ENCODE measurements around the gene STXBP6.

DNA sequence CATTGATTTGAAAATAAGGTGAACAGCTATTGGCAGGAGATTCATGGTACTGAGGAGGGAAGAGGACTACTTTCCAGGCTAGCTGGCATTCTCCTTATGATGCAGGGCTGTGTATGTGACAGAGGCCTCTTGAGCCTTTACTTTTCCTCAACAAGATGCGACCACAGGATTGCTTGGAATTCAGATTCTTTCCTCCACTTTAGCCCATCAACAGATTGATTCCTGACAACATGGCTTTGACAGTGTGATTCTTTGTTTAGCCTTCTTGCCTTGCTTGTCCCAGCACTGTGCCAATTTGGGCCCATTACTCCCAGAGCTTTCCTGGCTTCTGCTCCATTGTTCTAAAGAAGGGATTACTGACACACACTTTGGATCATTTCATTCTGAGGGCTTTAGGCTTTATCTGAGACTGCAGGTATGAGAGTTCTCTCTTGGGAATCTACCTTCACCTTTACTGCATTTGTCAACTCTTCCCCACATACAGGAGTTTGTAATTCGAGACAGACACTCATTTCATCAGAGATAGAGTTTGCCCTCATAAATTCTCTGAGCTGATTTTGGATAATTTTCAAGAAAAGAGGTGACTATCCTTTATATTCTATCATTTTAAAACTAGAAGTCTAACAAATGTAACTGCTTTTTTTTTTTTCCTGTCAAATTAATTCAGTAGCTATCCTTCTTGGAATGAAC lies 209.6 kb downstream of the STXBP6 start:
- TF ChIP-seq POLR2AphosphoS5 (IDR thresholded peaks at IDR 0.05; ENCODE audit: low read depth) (no peak), GABPA (IDR thresholded peaks at IDR 0.05; ENCODE audit: low read depth) (no peak), REST (IDR thresholded peaks at IDR 0.05; ENCODE audit: insufficient replicate concordance, low read depth) (no peak)
- TF ChIP-seq, protein P1, sequence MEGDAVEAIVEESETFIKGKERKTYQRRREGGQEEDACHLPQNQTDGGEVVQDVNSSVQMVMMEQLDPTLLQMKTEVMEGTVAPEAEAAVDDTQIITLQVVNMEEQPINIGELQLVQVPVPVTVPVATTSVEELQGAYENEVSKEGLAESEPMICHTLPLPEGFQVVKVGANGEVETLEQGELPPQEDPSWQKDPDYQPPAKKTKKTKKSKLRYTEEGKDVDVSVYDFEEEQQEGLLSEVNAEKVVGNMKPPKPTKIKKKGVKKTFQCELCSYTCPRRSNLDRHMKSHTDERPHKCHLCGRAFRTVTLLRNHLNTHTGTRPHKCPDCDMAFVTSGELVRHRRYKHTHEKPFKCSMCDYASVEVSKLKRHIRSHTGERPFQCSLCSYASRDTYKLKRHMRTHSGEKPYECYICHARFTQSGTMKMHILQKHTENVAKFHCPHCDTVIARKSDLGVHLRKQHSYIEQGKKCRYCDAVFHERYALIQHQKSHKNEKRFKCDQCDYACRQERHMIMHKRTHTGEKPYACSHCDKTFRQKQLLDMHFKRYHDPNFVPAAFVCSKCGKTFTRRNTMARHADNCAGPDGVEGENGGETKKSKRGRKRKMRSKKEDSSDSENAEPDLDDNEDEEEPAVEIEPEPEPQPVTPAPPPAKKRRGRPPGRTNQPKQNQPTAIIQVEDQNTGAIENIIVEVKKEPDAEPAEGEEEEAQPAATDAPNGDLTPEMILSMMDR (IDR thresholded peaks at IDR 0.05; ENCODE audit: insufficient read depth, low read length): no peak
